Liver (tissue), 9 donors: Measurements from ENCODE around the gene GNAI2. TPM values are rescaled to one million over a fixed set of nuclear protein-coding genes. Genes with fewer than 3 reads are reported as not detected.
A peak's percentile ranks its signal among the peaks of the same experiment; 100 is the strongest.

Experiments used
- DNase-seq: peaks from one replicate; pipeline ENCODE4 v3.0.0-alpha.2; 2017; ENCODE audit warnings: low spot score
- H3K27ac ChIP-seq, 2 donors: one replicate each; pipeline ENCODE4 v1.7.0; 2013; ENCODE audit warnings: inconsistent platforms in 2 of 2, low read length in 2 of 2, control low read depth in 1 of 2, low read depth in 1 of 2, mild to moderate bottlenecking in 1 of 2
- H3K27me3 ChIP-seq, 4 donors: one replicate each; pipeline versions ENCODE4 v1.6.1 to v1.7.0; 2013; ENCODE audit warnings: low read length in 3 of 4, inconsistent platforms in 1 of 4, mild to moderate bottlenecking in 1 of 4, moderate library complexity in 1 of 4; ENCODE audit not compliant: control insufficient read depth in 4 of 4, insufficient read depth in 4 of 4
- H3K36me3 ChIP-seq, 4 donors: one replicate each; pipeline versions ENCODE4 v1.6.1 to v1.7.0; 2013; ENCODE audit warnings: low read length in 3 of 4, mild to moderate bottlenecking in 3 of 4, low read depth in 1 of 4, moderate library complexity in 1 of 4; ENCODE audit not compliant: control insufficient read depth in 4 of 4, insufficient read depth in 3 of 4
- H3K4me1 ChIP-seq, 4 donors: one replicate each; pipeline versions ENCODE4 v1.6.1 to v1.7.0; 2013; ENCODE audit warnings: low read length in 3 of 4, mild to moderate bottlenecking in 3 of 4, moderate library complexity in 1 of 4; ENCODE audit not compliant: control insufficient read depth in 4 of 4, insufficient read depth in 4 of 4
- H3K4me3 ChIP-seq, 3 donors: one replicate each; pipeline versions ENCODE4 v1.6.1 to v1.7.0; 2013; ENCODE audit warnings: low read length in 3 of 3, control low read depth in 1 of 3, low read depth in 1 of 3, mild to moderate bottlenecking in 1 of 3
- H3K9ac ChIP-seq, 2 donors: one replicate each; pipeline ENCODE4 v1.7.0; 2013; ENCODE audit warnings: low read length in 2 of 2, mild to moderate bottlenecking in 2 of 2, moderate library complexity in 2 of 2, control low read depth in 1 of 2, low read depth in 1 of 2
- H3K9me3 ChIP-seq, 4 donors: one replicate each; pipeline versions ENCODE4 v1.6.1 to v1.7.0; 2013; ENCODE audit warnings: low read length in 3 of 4; ENCODE audit not compliant: control insufficient read depth in 4 of 4
- EGR1 ChIP-seq, 2 donors: IDR thresholded peaks; 2 replicates each; pipeline ENCODE4 v1.6.1; 2016 to 2018; ENCODE audit warnings: antibody characterized with exemption in 2 of 2, low read depth in 2 of 2
- FOXA1 ChIP-seq: IDR thresholded peaks from 2 replicates; pipeline ENCODE4 v1.6.1; 2016; ENCODE audit warnings: antibody characterized with exemption
- FOXA2 ChIP-seq: IDR thresholded peaks from 2 replicates; pipeline ENCODE4 v1.6.1; 2016; ENCODE audit warnings: antibody characterized with exemption
- GABPA ChIP-seq, 2 donors: IDR thresholded peaks in 1 of 2; conservative IDR thresholded peaks in 1 of 2; 2 replicates each; pipeline ENCODE4 v1.6.1; 2016; ENCODE audit warnings: antibody characterized with exemption in 2 of 2, mild to moderate bottlenecking in 1 of 2, moderate library complexity in 1 of 2
- HNF4A ChIP-seq, 2 donors: conservative IDR thresholded peaks; 2 replicates each; pipeline ENCODE4 v1.6.1; 2016; ENCODE audit warnings: antibody characterized with exemption in 2 of 2, mild to moderate bottlenecking in 2 of 2
- HNF4G ChIP-seq: IDR thresholded peaks from 2 replicates; pipeline ENCODE4 v1.6.1; 2016; ENCODE audit warnings: antibody characterized with exemption
- JUND ChIP-seq, 2 donors: IDR thresholded peaks; 2 replicates each; pipeline ENCODE4 v1.6.1; 2016; ENCODE audit warnings: antibody characterized with exemption in 2 of 2
- RAD21 ChIP-seq, 2 donors: IDR thresholded peaks; 2 replicates each; pipeline ENCODE4 v1.6.1; 2016; ENCODE audit warnings: antibody characterized with exemption in 2 of 2, mild to moderate bottlenecking in 2 of 2
- RXRA ChIP-seq, 2 donors: IDR thresholded peaks; 2 replicates each; pipeline ENCODE4 v1.6.1; 2017 to 2018; ENCODE audit warnings: antibody characterized with exemption in 2 of 2, mild to moderate bottlenecking in 1 of 2
- SP1 ChIP-seq: IDR thresholded peaks from 2 replicates; pipeline ENCODE4 v1.6.1; 2018; ENCODE audit warnings: antibody characterized with exemption, mild to moderate bottlenecking
- TAF1 ChIP-seq: conservative IDR thresholded peaks from 2 replicates; pipeline ENCODE4 v1.6.1; 2016; ENCODE audit warnings: antibody characterized with exemption, mild to moderate bottlenecking
- YY1 ChIP-seq: IDR thresholded peaks from 2 replicates; pipeline ENCODE4 v1.6.1; 2016; ENCODE audit warnings: antibody characterized with exemption, mild to moderate bottlenecking
- WGBS: extraction: QIAGEN DNeasy Blood & Tissue Kit; methylation state at CpG from one replicate; pipeline ENCODE4 v1.1.7; 2013; 5-methylcytosine and 5-hydroxymethylcytosine counted together
- polyA plus RNA-seq, 2 donors: library from polyadenylated mRNA; stranded (reverse) in 1 of 2; unstranded in 1 of 2; fragments of 200-250 nt in 1 of 2; fragments of >200 nt in 1 of 2; fragmentation: Nextera tagmentation in 1 of 2; extraction: Ambion mirVana in 1 of 2; gene quantifications; one replicate each; pipeline versions ENCODE4 v1.2.1 to v1.2.3, GENCODE V29; 2013 to 2015
- total RNA-seq, 2 donors: library from RNA; depleted of rRNA; stranded (reverse); fragments of >200 nt; gene quantifications; one replicate each; pipeline ENCODE4 v1.2.3, GENCODE V29; 2014
- TF ChIP-seq, protein P1 (sequence below): IDR thresholded peaks from 2 replicates; pipeline ENCODE4 v1.6.1; 2016; ENCODE audit warnings: antibody characterized with exemption, mild to moderate bottlenecking
- TF ChIP-seq, protein P2 (sequence below): fragments of 150-350 bp; IDR thresholded peaks from 2 replicates; pipeline ENCODE4 v1.5.1; 2017; ENCODE audit warnings: improper control_type of control experiment, low read depth, low read length; ENCODE audit not compliant: missing input control
- TF ChIP-seq, protein P3 (sequence below): IDR thresholded peaks from 2 replicates; pipeline ENCODE4 v1.6.1; 2016; ENCODE audit warnings: antibody characterized with exemption
- donor health status: healthy.
- donor health status: healthy.
- donor health status: healthy.
- donor health status: healthy.
- donor health status: healthy.

The GNAI2 gene
- total and polyA plus RNA-seq, 4 donors, result 58.3 to 86.3 (median 62.3) TPM

DNA sequence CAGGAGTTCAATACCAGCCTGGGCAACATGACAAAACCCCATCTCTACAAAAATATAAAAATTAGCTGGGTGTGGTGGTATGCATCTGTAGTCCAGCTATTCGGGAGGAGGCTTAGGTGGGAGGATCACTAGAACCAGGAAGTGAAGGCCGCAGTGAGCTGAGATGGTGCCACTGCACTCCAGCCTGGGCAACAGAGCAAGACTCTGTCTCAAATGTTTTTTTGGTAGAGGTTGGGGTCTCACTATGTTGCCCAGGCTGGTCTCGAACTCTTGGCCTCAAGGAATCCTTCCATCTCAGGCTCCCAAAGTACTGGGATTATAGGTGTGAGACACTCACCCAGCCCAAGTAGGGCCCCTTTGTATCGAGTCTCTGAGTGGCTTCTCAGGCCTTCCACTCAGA is 58.1 kb downstream of the GNAI2 start:
- peaks cover 10 to 39% (median 27%) of the 10 kb centered on the region in 4 donors for H3K4me1 ChIP-seq
- no peaks in the 10 kb centered on the region for H3K27me3 ChIP-seq
- TF ChIP-seq TAF1, result no peak
- no peak for TF ChIP-seq HNF4A (conservative IDR thresholded peaks at IDR 0.05)
- TF ChIP-seq YY1, result no peak
- TF ChIP-seq RAD21 (IDR thresholded peaks at IDR 0.05), result no peak
- TF ChIP-seq RXRA (IDR thresholded peaks at IDR 0.05), result no peak
- H3K27ac ChIP-seq, result no peak overlapping the region
- WGBS, result 92% methylated on average over 4 of the region's 4 CpGs
- H3K36me3 ChIP-seq, result peaks cover 2 to 13% (median 6%) of the 10 kb centered on the region in 4 donors
- no peaks in the 10 kb centered on the region for H3K9me3 ChIP-seq
- no peak overlapping the region for H3K4me3 ChIP-seq
- no peak for DNase-seq
- H3K9ac ChIP-seq, result no peak overlapping the region

DNA sequence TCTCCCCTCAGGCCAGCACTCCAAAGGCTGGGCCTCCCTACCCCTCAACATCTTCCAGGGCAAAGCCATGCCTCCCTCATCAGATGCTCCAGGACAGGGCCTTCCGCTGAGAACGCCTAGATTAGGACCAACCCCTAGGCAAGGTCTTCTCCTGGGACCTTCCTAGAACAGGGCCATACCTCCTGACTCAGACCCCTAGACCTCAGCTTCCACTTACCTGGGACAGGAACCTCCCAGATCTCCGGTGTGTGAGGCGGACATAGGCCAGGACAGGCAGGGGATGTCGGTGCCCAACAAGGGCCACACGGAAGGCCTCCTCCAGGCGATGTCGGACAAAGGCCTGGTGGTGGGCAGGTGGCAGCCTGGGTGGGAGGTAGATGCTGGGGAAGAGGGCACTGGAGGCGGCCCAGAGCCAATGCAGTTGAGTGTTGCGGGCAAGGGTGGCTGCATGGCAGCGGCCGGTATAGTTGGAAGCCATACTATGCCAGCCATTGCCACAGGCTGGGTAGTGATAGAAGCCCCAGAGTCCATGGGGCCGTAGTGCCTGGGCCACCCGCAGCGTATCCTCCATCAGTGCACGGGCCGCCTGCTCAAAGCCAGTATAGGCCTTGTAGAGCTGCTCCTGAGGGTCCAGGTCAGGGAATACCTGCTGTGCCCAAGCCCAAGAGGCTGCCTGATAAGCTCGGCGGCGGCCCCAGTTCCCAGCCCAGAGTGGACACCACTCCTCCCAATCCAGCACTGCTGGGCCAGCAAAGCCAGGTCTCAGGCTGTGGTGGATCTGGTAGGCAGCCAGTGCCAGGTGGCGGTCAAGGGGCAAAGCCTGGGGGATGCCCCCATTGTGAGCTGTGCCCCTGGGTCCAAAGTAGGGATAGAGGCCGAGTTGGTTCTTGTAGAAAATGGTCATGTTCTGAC is 58.7 kb downstream of the GNAI2 start:
- no peak overlapping the region for H3K27ac ChIP-seq
- no peak for DNase-seq
- H3K9me3 ChIP-seq, result no peaks in the 10 kb centered on the region
- peaks cover 2 to 7% (median 2%) of the 10 kb centered on the region in 4 donors for H3K36me3 ChIP-seq
- 91% methylated on average over 22 of the region's 22 CpGs for WGBS
- H3K4me1 ChIP-seq, result peaks cover 10 to 40% (median 28%) of the 10 kb centered on the region in 4 donors
- H3K4me3 ChIP-seq, result no peak overlapping the region
- H3K27me3 ChIP-seq, result no peaks in the 10 kb centered on the region
- no peak overlapping the region for H3K9ac ChIP-seq
- peak; percentile 16 to 22 for TF ChIP-seq HNF4A (conservative IDR thresholded peaks at IDR 0.05)
- no peak for TF ChIP-seq YY1

DNA sequence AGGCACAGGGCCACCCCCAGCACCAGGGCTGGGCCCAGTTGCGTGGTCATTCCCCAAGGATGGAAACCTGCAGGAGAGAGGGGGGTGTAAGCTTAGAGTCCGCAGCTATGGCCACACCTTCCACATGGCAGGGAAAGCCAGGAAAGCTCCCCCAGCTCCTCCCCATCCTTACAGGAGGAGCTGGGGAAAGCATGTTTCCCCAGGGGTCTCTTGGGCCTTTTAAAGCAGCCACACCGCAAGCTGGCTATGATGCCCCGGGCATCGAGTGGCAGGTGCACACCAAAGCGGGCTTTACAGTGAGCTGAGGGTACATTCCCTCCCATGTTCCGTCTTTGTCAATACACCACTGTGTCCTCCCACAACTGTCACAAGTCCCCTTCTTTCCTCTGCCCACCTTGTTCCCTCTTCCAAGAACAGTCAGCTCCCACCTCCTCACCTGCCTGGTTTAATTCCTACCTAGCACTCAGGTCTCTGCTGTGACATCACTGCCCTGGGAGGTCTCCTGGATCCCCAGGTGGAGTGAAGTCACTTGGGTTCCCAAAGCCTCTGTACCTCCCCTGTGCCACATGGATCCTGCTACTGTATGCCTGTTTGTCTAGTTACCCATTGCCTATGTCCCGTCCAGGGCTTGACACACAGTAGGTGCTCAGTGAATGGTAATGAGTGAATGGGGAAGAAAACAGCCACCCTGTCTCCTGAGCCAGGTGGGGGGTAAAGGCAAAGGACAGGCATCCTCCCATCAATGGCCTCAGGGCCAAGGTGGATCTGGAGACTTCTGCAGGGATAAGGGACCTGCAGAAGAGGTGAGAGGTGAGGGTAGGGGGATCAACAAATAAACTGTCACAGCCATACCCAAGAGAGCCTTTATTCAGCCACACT is 59.8 kb downstream of the GNAI2 start:
- no peak overlapping the region for H3K4me3 ChIP-seq
- H3K9me3 ChIP-seq, result no peaks in the 10 kb centered on the region
- no peak overlapping the region for H3K9ac ChIP-seq
- H3K27me3 ChIP-seq, result no peaks in the 10 kb centered on the region
- 93% methylated on average over 8 of the region's 8 CpGs for WGBS
- H3K36me3 ChIP-seq, result peaks cover 0 to 3% (median 0%) of the 10 kb centered on the region in 4 donors
- no peak for DNase-seq
- TF ChIP-seq YY1 (no peak), JUND (IDR thresholded peaks at IDR 0.05) (no peak), TAF1 (no peak), RXRA (IDR thresholded peaks at IDR 0.05) (no peak), HNF4A (conservative IDR thresholded peaks at IDR 0.05) (no peak), EGR1 (IDR thresholded peaks at IDR 0.05; ENCODE audit: low read depth in 2 of 2) (no peak), SP1 (no peak), GABPA (IDR thresholded peaks at IDR 0.05 in 1 of 2, conservative IDR thresholded peaks at IDR 0.05 in 1 of 2) (no peak), FOXA2 (no peak), HNF4G (no peak), FOXA1 (no peak)
- TF ChIP-seq, protein P1, sequence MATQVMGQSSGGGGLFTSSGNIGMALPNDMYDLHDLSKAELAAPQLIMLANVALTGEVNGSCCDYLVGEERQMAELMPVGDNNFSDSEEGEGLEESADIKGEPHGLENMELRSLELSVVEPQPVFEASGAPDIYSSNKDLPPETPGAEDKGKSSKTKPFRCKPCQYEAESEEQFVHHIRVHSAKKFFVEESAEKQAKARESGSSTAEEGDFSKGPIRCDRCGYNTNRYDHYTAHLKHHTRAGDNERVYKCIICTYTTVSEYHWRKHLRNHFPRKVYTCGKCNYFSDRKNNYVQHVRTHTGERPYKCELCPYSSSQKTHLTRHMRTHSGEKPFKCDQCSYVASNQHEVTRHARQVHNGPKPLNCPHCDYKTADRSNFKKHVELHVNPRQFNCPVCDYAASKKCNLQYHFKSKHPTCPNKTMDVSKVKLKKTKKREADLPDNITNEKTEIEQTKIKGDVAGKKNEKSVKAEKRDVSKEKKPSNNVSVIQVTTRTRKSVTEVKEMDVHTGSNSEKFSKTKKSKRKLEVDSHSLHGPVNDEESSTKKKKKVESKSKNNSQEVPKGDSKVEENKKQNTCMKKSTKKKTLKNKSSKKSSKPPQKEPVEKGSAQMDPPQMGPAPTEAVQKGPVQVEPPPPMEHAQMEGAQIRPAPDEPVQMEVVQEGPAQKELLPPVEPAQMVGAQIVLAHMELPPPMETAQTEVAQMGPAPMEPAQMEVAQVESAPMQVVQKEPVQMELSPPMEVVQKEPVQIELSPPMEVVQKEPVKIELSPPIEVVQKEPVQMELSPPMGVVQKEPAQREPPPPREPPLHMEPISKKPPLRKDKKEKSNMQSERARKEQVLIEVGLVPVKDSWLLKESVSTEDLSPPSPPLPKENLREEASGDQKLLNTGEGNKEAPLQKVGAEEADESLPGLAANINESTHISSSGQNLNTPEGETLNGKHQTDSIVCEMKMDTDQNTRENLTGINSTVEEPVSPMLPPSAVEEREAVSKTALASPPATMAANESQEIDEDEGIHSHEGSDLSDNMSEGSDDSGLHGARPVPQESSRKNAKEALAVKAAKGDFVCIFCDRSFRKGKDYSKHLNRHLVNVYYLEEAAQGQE, result no peak
- TF ChIP-seq, protein P2, sequence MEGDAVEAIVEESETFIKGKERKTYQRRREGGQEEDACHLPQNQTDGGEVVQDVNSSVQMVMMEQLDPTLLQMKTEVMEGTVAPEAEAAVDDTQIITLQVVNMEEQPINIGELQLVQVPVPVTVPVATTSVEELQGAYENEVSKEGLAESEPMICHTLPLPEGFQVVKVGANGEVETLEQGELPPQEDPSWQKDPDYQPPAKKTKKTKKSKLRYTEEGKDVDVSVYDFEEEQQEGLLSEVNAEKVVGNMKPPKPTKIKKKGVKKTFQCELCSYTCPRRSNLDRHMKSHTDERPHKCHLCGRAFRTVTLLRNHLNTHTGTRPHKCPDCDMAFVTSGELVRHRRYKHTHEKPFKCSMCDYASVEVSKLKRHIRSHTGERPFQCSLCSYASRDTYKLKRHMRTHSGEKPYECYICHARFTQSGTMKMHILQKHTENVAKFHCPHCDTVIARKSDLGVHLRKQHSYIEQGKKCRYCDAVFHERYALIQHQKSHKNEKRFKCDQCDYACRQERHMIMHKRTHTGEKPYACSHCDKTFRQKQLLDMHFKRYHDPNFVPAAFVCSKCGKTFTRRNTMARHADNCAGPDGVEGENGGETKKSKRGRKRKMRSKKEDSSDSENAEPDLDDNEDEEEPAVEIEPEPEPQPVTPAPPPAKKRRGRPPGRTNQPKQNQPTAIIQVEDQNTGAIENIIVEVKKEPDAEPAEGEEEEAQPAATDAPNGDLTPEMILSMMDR, result no peak
- TF ChIP-seq, protein P3, sequence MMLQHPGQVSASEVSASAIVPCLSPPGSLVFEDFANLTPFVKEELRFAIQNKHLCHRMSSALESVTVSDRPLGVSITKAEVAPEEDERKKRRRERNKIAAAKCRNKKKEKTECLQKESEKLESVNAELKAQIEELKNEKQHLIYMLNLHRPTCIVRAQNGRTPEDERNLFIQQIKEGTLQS, result no peak
- no peak overlapping the region for H3K27ac ChIP-seq
- H3K4me1 ChIP-seq, result peaks cover 10 to 44% (median 35%) of the 10 kb centered on the region in 4 donors
